Measurements from ENCODE around the gene ZFAND2B. TPM values are rescaled to one million over a fixed set of nuclear protein-coding genes. Genes with fewer than 3 reads are reported as not detected.

Gene ZFAND2B
- polyA plus RNA-seq, 1 experiment, result 62.9 TPM

GRCh38 chr2:219221957-219222518 lies 15.5 kb downstream of the ZFAND2B start:
- TF ChIP-seq, protein P1, sequence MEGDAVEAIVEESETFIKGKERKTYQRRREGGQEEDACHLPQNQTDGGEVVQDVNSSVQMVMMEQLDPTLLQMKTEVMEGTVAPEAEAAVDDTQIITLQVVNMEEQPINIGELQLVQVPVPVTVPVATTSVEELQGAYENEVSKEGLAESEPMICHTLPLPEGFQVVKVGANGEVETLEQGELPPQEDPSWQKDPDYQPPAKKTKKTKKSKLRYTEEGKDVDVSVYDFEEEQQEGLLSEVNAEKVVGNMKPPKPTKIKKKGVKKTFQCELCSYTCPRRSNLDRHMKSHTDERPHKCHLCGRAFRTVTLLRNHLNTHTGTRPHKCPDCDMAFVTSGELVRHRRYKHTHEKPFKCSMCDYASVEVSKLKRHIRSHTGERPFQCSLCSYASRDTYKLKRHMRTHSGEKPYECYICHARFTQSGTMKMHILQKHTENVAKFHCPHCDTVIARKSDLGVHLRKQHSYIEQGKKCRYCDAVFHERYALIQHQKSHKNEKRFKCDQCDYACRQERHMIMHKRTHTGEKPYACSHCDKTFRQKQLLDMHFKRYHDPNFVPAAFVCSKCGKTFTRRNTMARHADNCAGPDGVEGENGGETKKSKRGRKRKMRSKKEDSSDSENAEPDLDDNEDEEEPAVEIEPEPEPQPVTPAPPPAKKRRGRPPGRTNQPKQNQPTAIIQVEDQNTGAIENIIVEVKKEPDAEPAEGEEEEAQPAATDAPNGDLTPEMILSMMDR (IDR thresholded peaks at IDR 0.05; ENCODE audit: insufficient read depth, low read depth, low read length), result no peak
- ChIA-PET CTCF (interaction anchor here (2.2 kb wide), 1 partner anchor 73 kb away, joined by 15 read pairs; no protein-coding TSS in a partner anchor), POLR2A (no interaction called here)
- H3K36me3 ChIP-seq (ENCODE audit: control insufficient read depth, insufficient read depth, low read length), result peaks cover 54% of the 10 kb centered on the region
- H3K27me3 ChIP-seq (ENCODE audit: control insufficient read depth, insufficient read depth, low read length), result no peaks in the 10 kb centered on the region
- H3K4me3 ChIP-seq (ENCODE audit: low read depth, low read length), result no peak overlapping the region
- DNase-seq (ENCODE audit: low read depth), result no peak

GRCh38 chr2:219223831-219224610 lies 17.4 kb downstream of the ZFAND2B start:
- POLR2A ChIA-PET, result no interaction called here
- DNase-seq (ENCODE audit: low read depth), result no peak
- Histone ChIP-seq H3K4me3 (ENCODE audit: low read depth, low read length) (no peak overlapping the region), H3K27me3 (ENCODE audit: control insufficient read depth, insufficient read depth, low read length) (no peaks in the 10 kb centered on the region), H3K36me3 (ENCODE audit: control insufficient read depth, insufficient read depth, low read length) (peaks cover 54% of the 10 kb centered on the region)
- TF ChIP-seq, protein P1 (IDR thresholded peaks at IDR 0.05; ENCODE audit: insufficient read depth, low read depth, low read length), result no peak
- CTCF ChIA-PET, result interaction anchor here (0.8 to 1.0 kb wide), 2 partner anchors 55 to 75 kb away, joined by 4 read pairs; partner anchors contain the start of gene DNAJB2

DNA sequence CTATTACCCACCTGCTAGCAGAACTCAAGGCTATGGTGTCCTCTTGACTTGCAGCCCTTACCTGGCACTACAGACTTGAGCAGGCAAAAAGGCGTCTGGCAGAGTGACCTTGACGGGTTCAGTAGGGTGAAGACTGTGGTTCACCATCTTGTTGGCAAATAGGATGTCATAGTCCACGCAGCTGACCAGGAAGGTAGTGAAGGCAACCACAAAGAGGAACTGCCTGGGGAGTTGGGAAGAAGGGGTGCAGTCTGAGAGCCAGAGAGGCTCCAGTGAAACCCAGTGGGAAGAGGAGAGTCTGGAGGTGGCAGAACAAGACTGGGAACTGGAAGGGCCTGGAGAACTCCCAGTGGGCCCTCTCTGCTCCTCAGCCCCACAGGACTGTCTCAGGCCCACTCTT lies 18.8 kb downstream of the ZFAND2B start:
- H3K4me3 ChIP-seq (ENCODE audit: low read depth, low read length), result no peak overlapping the region
- ChIA-PET POLR2A (no interaction called here), CTCF (no interaction called here)
- no peak for DNase-seq (ENCODE audit: low read depth)
- H3K27me3 ChIP-seq (ENCODE audit: control insufficient read depth, insufficient read depth, low read length), result no peaks in the 10 kb centered on the region
- H3K36me3 ChIP-seq (ENCODE audit: control insufficient read depth, insufficient read depth, low read length), result peaks cover 46% of the 10 kb centered on the region
- TF ChIP-seq, protein P1 (IDR thresholded peaks at IDR 0.05; ENCODE audit: insufficient read depth, low read depth, low read length), result no peak

GRCh38 chr2:219228041-219228910 lies 21.7 kb downstream of the ZFAND2B start:
- CTCF ChIA-PET, result interaction anchor here (0.8 to 4.9 kb wide), 8 partner anchors 9 to 70 kb away, joined by 3 to 29 read pairs (median 7); partner anchors contain the start of genes ABCB6, GLB1L, NHEJ1 and SLC23A3

More at GRCh38 chr2:219228041-219228910, 21.7 kb downstream of the ZFAND2B start:
- peak overlapping the region; percentile 64 for H3K4me3 ChIP-seq (ENCODE audit: low read depth, low read length)
- no peak for DNase-seq (ENCODE audit: low read depth)
- peaks cover 35% of the 10 kb centered on the region for H3K36me3 ChIP-seq (ENCODE audit: control insufficient read depth, insufficient read depth, low read length)
- TF ChIP-seq, protein P1 (IDR thresholded peaks at IDR 0.05; ENCODE audit: insufficient read depth, low read depth, low read length), result no peak
- POLR2A ChIA-PET, result interaction anchor here (0.5 kb wide), 1 partner anchor 267 kb away, joined by 3 read pairs; no protein-coding TSS in a partner anchor
- H3K27me3 ChIP-seq (ENCODE audit: control insufficient read depth, insufficient read depth, low read length), result no peaks in the 10 kb centered on the region

All from BJ (cell line).